Karpas-422 (cell line): ENCODE data around the gene NPTN. TPM values are rescaled to one million over a fixed set of nuclear protein-coding genes. Genes with fewer than 3 reads are reported as not detected.
"Not testable (repeated sequence)": the region's sequence is repeated elsewhere in the genome, so short reads cannot be mapped to it uniquely, and the experiment has no call there.

Source experiments
- DNase-seq: peaks from one replicate; pipeline ENCODE4 v3.0.0-alpha.2; 2015
- H2AFZ ChIP-seq: fragments of 200-600 bp; sonication (generic); 2 replicates; pipeline ENCODE4 v1.6.1; 2014; ENCODE audit warnings: antibody characterized with exemption, low read length, mixed read lengths
- H3K27ac ChIP-seq: fragments of 200-600 bp; sonication (generic); 2 replicates; pipeline ENCODE4 v1.5.1; 2014; ENCODE audit warnings: mild to moderate bottlenecking, low read length, moderate library complexity
- H3K27me3 ChIP-seq: fragments of 200-600 bp; sonication (generic); 2 replicates; pipeline ENCODE4 v1.6.1; 2014; ENCODE audit warnings: low read length, mixed read lengths
- H3K36me3 ChIP-seq: fragments of 200-600 bp; sonication (generic); 2 replicates; pipeline ENCODE4 v1.6.1; 2014; ENCODE audit warnings: low read length, mixed read lengths; ENCODE audit not compliant: insufficient read depth
- H3K4me1 ChIP-seq: fragments of 200-600 bp; sonication (generic); 2 replicates; pipeline ENCODE4 v1.6.1; 2014; ENCODE audit warnings: mild to moderate bottlenecking, low read length, mixed read lengths
- H3K4me2 ChIP-seq: fragments of 200-600 bp; sonication (generic); 2 replicates; pipeline ENCODE4 v1.6.1; 2014; ENCODE audit warnings: low read length, low read depth, mild to moderate bottlenecking; ENCODE audit not compliant: poor library complexity, severe bottlenecking
- H3K4me3 ChIP-seq: fragments of 200-600 bp; sonication (generic); 2 replicates; pipeline ENCODE4 v1.5.1; 2014; ENCODE audit warnings: mild to moderate bottlenecking, antibody characterized with exemption, low read length, mixed read lengths
- H3K79me2 ChIP-seq: fragments of 200-600 bp; sonication (generic); 2 replicates; pipeline ENCODE4 v1.6.1; 2014; ENCODE audit warnings: mild to moderate bottlenecking, low read length, mixed read lengths
- H3K9ac ChIP-seq: fragments of 200-600 bp; sonication (generic); 2 replicates; pipeline ENCODE4 v1.6.0; 2014; ENCODE audit warnings: low read length
- H3K9me2 ChIP-seq: fragments of 200-600 bp; sonication (generic), shearing (Covaris generic); replicated peaks from 2 replicates; pipeline ENCODE4 v1.6.0; 2014; ENCODE audit warnings: mild to moderate bottlenecking, low read length, moderate library complexity; ENCODE audit not compliant: insufficient read depth
- H3K9me3 ChIP-seq: fragments of 300-700, 200-600 bp; sonication (generic); 2 replicates; pipeline ENCODE4 v1.6.1; 2014; ENCODE audit warnings: low read length, mixed read lengths
- H4K20me1 ChIP-seq: fragments of 200-600 bp; sonication (generic); 2 replicates; pipeline ENCODE4 v1.6.1; 2014; ENCODE audit warnings: mild to moderate bottlenecking, antibody characterized with exemption, low read length, low read depth; ENCODE audit not compliant: insufficient read depth
- total RNA-seq: library from RNA; depleted of rRNA; stranded (reverse); fragments of >200 nt; shearing (Covaris generic); gene quantifications from 2 replicates; pipeline ENCODE4 v1.2.3, GENCODE V29; 2014; ENCODE audit warnings: low replicate concordance

The NPTN gene
- total RNA-seq, 1 experiment from 2014 or later, result 53.6 TPM

- no peak overlapping the region for H3K4me2 ChIP-seq
- H3K27me3 ChIP-seq, result no peaks in the 10 kb centered on the region
- no peaks in the 10 kb centered on the region for H3K9me3 ChIP-seq
Observed at GRCh38 chr15:73550190-73550589, 83.0 kb downstream of the NPTN start.

DNA sequence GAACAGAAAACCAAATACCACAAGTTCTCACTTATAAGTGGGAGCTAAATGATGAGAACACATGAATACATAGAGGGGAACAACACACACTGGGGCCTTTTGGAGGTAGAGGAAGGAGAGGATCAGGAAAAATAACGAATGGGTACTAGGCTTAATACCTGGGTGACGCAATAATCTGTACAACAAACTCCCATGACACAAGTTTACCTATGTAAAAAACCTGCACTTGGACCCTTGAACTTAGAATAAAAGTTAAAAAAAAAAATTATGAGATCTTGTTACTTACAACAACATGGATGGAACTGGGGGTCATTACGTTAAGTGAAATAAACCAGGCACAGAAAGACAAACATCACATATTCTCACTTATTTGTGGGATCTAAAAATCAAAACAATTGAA lies 84.3 kb downstream of the NPTN start:
- not testable (repeated sequence) for H3K36me3 ChIP-seq, H3K79me2 ChIP-seq, H3K9me3 ChIP-seq, H3K9ac ChIP-seq, H3K4me3 ChIP-seq, H3K27me3 ChIP-seq, H4K20me1 ChIP-seq, H3K4me2 ChIP-seq, H3K27ac ChIP-seq, H3K4me1 ChIP-seq, H3K9me2 ChIP-seq, H2AFZ ChIP-seq, DNase-seq

More at GRCh38 chr15:73550190-73550589, 83.0 kb downstream of the NPTN start:
- Histone ChIP-seq H3K9ac (no peak overlapping the region), H3K9me2 (no peaks in the 10 kb centered on the region), H2AFZ (no peak overlapping the region), H3K4me3 (no peak overlapping the region), H3K4me1 (no peaks in the 10 kb centered on the region), H3K36me3 (no peaks in the 10 kb centered on the region), H4K20me1 (no peaks in the 10 kb centered on the region), H3K79me2 (no peaks in the 10 kb centered on the region), H3K27ac (no peak overlapping the region)
- DNase-seq, result no peak

GRCh38 chr15:73541479-73541878 lies 91.7 kb downstream of the NPTN start:
- no peak overlapping the region for H3K4me3 ChIP-seq
- no peak overlapping the region for H3K4me2 ChIP-seq
- H3K4me1 ChIP-seq, result no peaks in the 10 kb centered on the region
- no peaks in the 10 kb centered on the region for H3K79me2 ChIP-seq
- H3K27me3 ChIP-seq, result no peaks in the 10 kb centered on the region
- H2AFZ ChIP-seq, result no peak overlapping the region
- H3K9me2 ChIP-seq, result no peaks in the 10 kb centered on the region
- H3K9me3 ChIP-seq, result no peaks in the 10 kb centered on the region
- H3K9ac ChIP-seq, result no peak overlapping the region
- no peak overlapping the region for H3K27ac ChIP-seq
- H4K20me1 ChIP-seq, result no peaks in the 10 kb centered on the region
- DNase-seq, result no peak
- no peaks in the 10 kb centered on the region for H3K36me3 ChIP-seq

GRCh38 chr15:73540161-73540560 lies 93.0 kb downstream of the NPTN start:
- no peak for DNase-seq
- H3K79me2 ChIP-seq, result no peaks in the 10 kb centered on the region
- no peaks in the 10 kb centered on the region for H3K9me2 ChIP-seq
- H3K4me1 ChIP-seq, result no peaks in the 10 kb centered on the region
- H2AFZ ChIP-seq, result no peak overlapping the region
- no peaks in the 10 kb centered on the region for H3K9me3 ChIP-seq
- no peak overlapping the region for H3K4me3 ChIP-seq
- no peak overlapping the region for H3K4me2 ChIP-seq
- no peak overlapping the region for H3K9ac ChIP-seq
- H3K27ac ChIP-seq, result no peak overlapping the region
- H4K20me1 ChIP-seq, result no peaks in the 10 kb centered on the region
- H3K27me3 ChIP-seq, result no peaks in the 10 kb centered on the region
- no peaks in the 10 kb centered on the region for H3K36me3 ChIP-seq

DNA sequence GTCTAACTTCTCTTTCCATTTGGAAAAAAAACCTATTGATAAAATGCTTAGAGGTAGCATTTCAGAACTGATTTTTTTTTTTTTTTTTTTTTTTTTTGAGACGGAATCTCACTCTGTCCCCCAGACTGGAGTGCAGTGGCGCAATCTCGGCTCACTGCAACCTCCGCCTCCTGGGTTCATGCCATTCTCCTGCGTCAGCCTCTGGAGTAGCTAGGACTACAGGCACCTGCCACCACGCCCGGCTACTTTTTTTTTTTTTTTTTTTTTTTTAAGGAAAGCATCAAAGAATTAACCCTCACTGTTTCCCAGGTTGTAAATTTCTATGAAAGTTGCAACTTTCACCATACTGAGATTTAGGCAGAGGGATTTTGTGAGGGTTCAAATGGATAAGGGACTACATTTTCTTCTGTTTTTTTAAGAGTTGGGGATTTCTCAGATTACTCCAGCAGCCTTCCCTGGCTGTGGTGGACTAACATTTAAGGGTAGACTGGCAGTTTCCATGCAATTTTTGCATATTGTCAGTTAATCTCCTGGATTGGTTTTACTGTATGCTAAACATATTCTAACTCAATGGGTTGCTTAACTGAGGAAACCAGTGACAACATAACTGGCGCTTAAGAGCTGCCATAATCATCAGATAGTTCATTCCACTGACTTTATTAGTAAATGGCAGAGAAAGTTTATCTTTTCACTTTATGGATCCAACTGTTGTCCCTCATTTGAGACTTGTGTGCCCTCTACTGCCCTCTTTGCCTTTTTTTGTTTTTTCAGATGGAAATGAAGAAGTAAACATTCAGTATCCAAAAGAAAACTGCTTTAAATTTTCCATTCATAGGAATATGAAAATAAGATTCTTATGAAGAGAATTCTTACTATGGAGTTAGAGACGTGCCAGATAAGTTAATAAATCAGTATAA lies 93.7 kb downstream of the NPTN start:
- H3K36me3 ChIP-seq, result no peaks in the 10 kb centered on the region
- DNase-seq, result no peak
- no peaks in the 10 kb centered on the region for H3K27me3 ChIP-seq
- no peaks in the 10 kb centered on the region for H3K9me2 ChIP-seq
- no peak overlapping the region for H3K4me3 ChIP-seq
- H3K4me2 ChIP-seq, result no peak overlapping the region
- no peak overlapping the region for H3K27ac ChIP-seq
- H2AFZ ChIP-seq, result no peak overlapping the region
- H3K4me1 ChIP-seq, result no peaks in the 10 kb centered on the region
- no peaks in the 10 kb centered on the region for H3K9me3 ChIP-seq
- H3K79me2 ChIP-seq, result no peaks in the 10 kb centered on the region
- no peak overlapping the region for H3K9ac ChIP-seq
- H4K20me1 ChIP-seq, result no peaks in the 10 kb centered on the region

DNA sequence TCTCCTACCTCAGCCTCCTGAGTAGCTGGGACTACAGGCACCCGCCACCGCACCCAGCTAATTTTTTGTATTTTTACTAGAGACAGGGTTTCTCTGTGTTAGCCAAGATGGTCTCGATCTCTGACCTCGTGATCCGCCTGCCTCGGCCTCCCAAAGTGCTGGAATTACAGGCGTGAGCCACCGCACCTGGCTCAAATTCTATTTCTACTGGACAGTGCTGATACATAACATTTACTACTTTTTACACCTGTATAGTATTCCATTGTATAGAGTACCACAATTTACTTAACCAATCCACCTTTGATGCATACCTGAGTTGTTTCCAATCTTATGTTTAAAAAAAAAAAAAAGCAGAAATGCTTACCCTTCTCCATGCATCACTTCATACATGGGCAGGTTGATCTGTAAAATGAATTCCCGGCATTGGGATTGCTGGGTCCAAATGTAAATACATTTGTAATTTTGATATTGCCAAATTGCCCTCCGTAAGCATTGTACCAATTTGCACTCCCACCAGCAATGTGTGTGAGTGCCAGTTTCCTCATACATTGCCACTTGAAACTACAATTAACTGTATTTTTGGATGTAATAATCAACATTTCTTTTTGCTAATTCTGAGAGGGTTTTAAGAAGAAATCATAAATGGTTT lies 94.5 kb downstream of the NPTN start:
- Histone ChIP-seq H3K27ac (no peak overlapping the region), H2AFZ (no peak overlapping the region), H3K4me2 (no peak overlapping the region), H3K4me1 (no peaks in the 10 kb centered on the region), H3K9ac (no peak overlapping the region), H3K36me3 (no peaks in the 10 kb centered on the region), H3K9me2 (no peaks in the 10 kb centered on the region), H3K4me3 (no peak overlapping the region), H3K9me3 (no peaks in the 10 kb centered on the region), H3K79me2 (no peaks in the 10 kb centered on the region), H4K20me1 (no peaks in the 10 kb centered on the region), H3K27me3 (no peaks in the 10 kb centered on the region)
- DNase-seq, result no peak

DNA sequence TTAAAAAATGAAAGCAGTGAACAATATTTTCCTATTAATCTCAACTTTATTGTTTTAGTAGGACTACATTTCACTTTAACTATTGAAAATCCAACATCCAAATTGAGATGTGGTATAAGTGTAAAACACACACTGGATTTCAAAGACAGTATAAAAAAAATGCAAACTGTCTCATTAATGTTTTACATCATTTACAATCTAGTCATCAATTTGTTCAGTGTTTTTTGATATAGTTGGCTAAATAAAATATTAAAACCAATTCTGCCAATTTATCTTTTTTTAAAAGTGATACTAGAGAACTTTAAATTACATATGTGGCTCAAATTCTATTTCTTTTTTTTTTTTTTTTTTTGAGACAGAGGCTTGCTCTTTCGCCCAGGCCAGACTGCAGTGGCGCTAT lies 95.1 kb downstream of the NPTN start:
- H4K20me1 ChIP-seq, result no peaks in the 10 kb centered on the region
- H2AFZ ChIP-seq, result no peak overlapping the region
- H3K9ac ChIP-seq, result no peak overlapping the region
- no peaks in the 10 kb centered on the region for H3K27me3 ChIP-seq
- no peak for DNase-seq
- H3K79me2 ChIP-seq, result no peaks in the 10 kb centered on the region
- no peaks in the 10 kb centered on the region for H3K9me2 ChIP-seq
- H3K36me3 ChIP-seq, result no peaks in the 10 kb centered on the region
- H3K4me2 ChIP-seq, result no peak overlapping the region
- H3K27ac ChIP-seq, result no peak overlapping the region
- no peaks in the 10 kb centered on the region for H3K4me1 ChIP-seq
- no peaks in the 10 kb centered on the region for H3K9me3 ChIP-seq
- H3K4me3 ChIP-seq, result no peak overlapping the region

- DNase-seq, result no peak
- no peaks in the 10 kb centered on the region for H3K27me3 ChIP-seq
- H3K4me3 ChIP-seq, result no peak overlapping the region
Observed at GRCh38 chr15:73530649-73531048, 102.5 kb downstream of the NPTN start.

More at GRCh38 chr15:73530649-73531048, 102.5 kb downstream of the NPTN start:
- no peaks in the 10 kb centered on the region for H3K79me2 ChIP-seq
- H3K4me2 ChIP-seq, result no peak overlapping the region
- H3K36me3 ChIP-seq, result no peaks in the 10 kb centered on the region
- H2AFZ ChIP-seq, result no peak overlapping the region
- no peaks in the 10 kb centered on the region for H3K4me1 ChIP-seq
- no peak overlapping the region for H3K9ac ChIP-seq
- no peaks in the 10 kb centered on the region for H3K9me2 ChIP-seq
- H4K20me1 ChIP-seq, result no peaks in the 10 kb centered on the region
- H3K27ac ChIP-seq, result no peak overlapping the region
- H3K9me3 ChIP-seq, result no peaks in the 10 kb centered on the region
